ENCODE results near the gene TCF7L2. TPM values are rescaled to one million over a fixed set of nuclear protein-coding genes. Genes with fewer than 3 reads are reported as not detected.

Gene TCF7L2
- total RNA-seq, 1 experiment from 2014 or later = 16.1 TPM

GRCh38 chr10:113127261-113127900 is 177.3 kb downstream of the TCF7L2 start:
- Histone ChIP-seq H3K9me2 (replicated peaks; ENCODE audit: low read length) (no peaks in the 10 kb centered on the region), H3K36me3 (ENCODE audit: low read depth, low read length) (no peaks in the 10 kb centered on the region), H3F3A (ENCODE audit: low read length, unreplicated experiment) (no peaks in the 10 kb centered on the region), H3K27me3 (ENCODE audit: low read length) (no peaks in the 10 kb centered on the region), H3K4me1 (ENCODE audit: insufficient read depth, low read length) (peaks cover 13% of the 10 kb centered on the region), H3K9me3 (ENCODE audit: low read length) (no peaks in the 10 kb centered on the region), H3K4me2 (ENCODE audit: low read length) (peak overlapping the region; percentile 82), H3K9ac (ENCODE audit: low read length) (no peak overlapping the region), H4K20me1 (ENCODE audit: low read length) (0 out of 2 replicates have a peak, but pooled peaks cover 4% of the 10 kb centered on the region), H2AFZ (ENCODE audit: low read length) (no peak overlapping the region), H3K79me2 (ENCODE audit: low read length) (peaks cover 43% of the 10 kb centered on the region), H3K4me3 (ENCODE audit: low read length) (peak overlapping the region; percentile 57; the same call in 1 of the 2 replicates), H3K27ac (ENCODE audit: low read length) (no peak overlapping the region)
- TF ChIP-seq, protein P1, sequence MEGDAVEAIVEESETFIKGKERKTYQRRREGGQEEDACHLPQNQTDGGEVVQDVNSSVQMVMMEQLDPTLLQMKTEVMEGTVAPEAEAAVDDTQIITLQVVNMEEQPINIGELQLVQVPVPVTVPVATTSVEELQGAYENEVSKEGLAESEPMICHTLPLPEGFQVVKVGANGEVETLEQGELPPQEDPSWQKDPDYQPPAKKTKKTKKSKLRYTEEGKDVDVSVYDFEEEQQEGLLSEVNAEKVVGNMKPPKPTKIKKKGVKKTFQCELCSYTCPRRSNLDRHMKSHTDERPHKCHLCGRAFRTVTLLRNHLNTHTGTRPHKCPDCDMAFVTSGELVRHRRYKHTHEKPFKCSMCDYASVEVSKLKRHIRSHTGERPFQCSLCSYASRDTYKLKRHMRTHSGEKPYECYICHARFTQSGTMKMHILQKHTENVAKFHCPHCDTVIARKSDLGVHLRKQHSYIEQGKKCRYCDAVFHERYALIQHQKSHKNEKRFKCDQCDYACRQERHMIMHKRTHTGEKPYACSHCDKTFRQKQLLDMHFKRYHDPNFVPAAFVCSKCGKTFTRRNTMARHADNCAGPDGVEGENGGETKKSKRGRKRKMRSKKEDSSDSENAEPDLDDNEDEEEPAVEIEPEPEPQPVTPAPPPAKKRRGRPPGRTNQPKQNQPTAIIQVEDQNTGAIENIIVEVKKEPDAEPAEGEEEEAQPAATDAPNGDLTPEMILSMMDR (conservative IDR thresholded peaks at IDR 0.05; ENCODE audit: low read depth, low read length) = no peak
- TF ChIP-seq EZH2phosphoT487 (IDR thresholded peaks at IDR 0.05; ENCODE audit: borderline replicate concordance, low read length) (no peak), EZH2 (IDR thresholded peaks at IDR 0.05; ENCODE audit: low read length, unreplicated experiment) (no peak)
- no peak for ATAC-seq
- no peak for DNase-seq
- intact Hi-C loops (cut with micrococcal nuclease) = loop anchor here (5.0 to 10.0 kb wide), 2 partner anchors 257 to 650 kb away; no protein-coding TSS in a partner anchor
- CTCF ChIA-PET = interaction anchor here (0.6 kb wide), 1 partner anchor 488 kb away, joined by 6 read pairs; no protein-coding TSS in a partner anchor
- no TSS peak for BruUV-seq (replicated peaks)
- POLR2A ChIA-PET (ENCODE audit: unreplicated experiment) = no interaction called here

GRCh38 chr10:113127901-113128283 is 177.8 kb downstream of the TCF7L2 start:
- Histone ChIP-seq H3K27me3 (ENCODE audit: low read length) (no peaks in the 10 kb centered on the region), H3K4me3 (ENCODE audit: low read length) (no peak overlapping the region), H3K36me3 (ENCODE audit: low read depth, low read length) (no peaks in the 10 kb centered on the region), H3K9me3 (ENCODE audit: low read length) (no peaks in the 10 kb centered on the region), H3K4me1 (ENCODE audit: insufficient read depth, low read length) (peaks cover 13% of the 10 kb centered on the region), H4K20me1 (ENCODE audit: low read length) (0 out of 2 replicates have a peak, but pooled peaks cover 4% of the 10 kb centered on the region), H3K79me2 (ENCODE audit: low read length) (peaks cover 43% of the 10 kb centered on the region), H3F3A (ENCODE audit: low read length, unreplicated experiment) (no peaks in the 10 kb centered on the region), H3K4me2 (ENCODE audit: low read length) (no peak overlapping the region), H2AFZ (ENCODE audit: low read length) (no peak overlapping the region), H3K9me2 (replicated peaks; ENCODE audit: low read length) (no peaks in the 10 kb centered on the region), H3K9ac (ENCODE audit: low read length) (no peak overlapping the region), H3K27ac (ENCODE audit: low read length) (no peak overlapping the region)
- TF ChIP-seq, protein P1 (conservative IDR thresholded peaks at IDR 0.05; ENCODE audit: low read depth, low read length) = no peak
- no peak for TF ChIP-seq EZH2 (IDR thresholded peaks at IDR 0.05; ENCODE audit: low read length, unreplicated experiment)
- TF ChIP-seq EZH2phosphoT487 (IDR thresholded peaks at IDR 0.05; ENCODE audit: borderline replicate concordance, low read length) = no peak
- CTCF ChIA-PET = no interaction called here
- POLR2A ChIA-PET (ENCODE audit: unreplicated experiment) = no interaction called here
- intact Hi-C loops (cut with micrococcal nuclease) = loop anchor here (5.0 to 10.0 kb wide), 2 partner anchors 257 to 651 kb away; no protein-coding TSS in a partner anchor
- no peak for ATAC-seq
- BruUV-seq (replicated peaks) = no TSS peak
- DNase-seq = no peak

DNA sequence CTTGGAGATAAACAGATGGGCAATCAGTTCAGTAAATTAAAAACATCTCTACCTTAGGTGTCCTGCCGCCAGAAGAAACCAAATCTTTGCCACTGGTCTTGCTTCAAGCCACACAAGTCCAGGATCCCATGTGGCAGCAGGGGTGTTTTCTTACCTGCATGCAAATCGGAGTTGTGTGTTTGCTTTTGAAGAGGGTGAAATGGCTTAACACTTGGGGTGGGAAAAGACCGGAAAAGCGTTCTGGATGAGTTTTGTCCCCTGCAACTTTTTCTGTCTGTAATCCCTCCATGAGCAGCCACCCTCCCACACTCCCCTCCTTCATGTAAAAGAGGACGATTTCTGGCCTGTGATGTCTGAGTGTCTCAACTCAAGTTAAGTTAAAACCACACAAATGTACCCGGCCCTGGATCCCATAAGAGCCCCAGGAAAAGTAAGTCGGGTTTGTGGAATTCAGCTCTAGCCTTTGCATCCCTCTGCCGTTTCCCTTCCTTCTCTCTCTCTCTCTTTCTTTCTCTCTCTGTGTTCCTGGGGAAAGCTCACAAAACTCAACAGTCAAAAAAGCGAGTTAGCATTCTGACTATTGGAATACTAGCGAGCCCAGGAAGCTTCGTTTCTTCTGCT is 178.5 kb downstream of the TCF7L2 start:
- H3K27ac ChIP-seq (ENCODE audit: low read length) = no peak overlapping the region
- H3K36me3 ChIP-seq (ENCODE audit: low read depth, low read length) = no peaks in the 10 kb centered on the region
- H3F3A ChIP-seq (ENCODE audit: low read length, unreplicated experiment) = no peaks in the 10 kb centered on the region
- H3K4me3 ChIP-seq (ENCODE audit: low read length) = no peak overlapping the region
- no peak overlapping the region for H2AFZ ChIP-seq (ENCODE audit: low read length)
- peaks cover 13% of the 10 kb centered on the region for H3K4me1 ChIP-seq (ENCODE audit: insufficient read depth, low read length)
- no peaks in the 10 kb centered on the region for H3K9me3 ChIP-seq (ENCODE audit: low read length)
- no peak overlapping the region for H3K4me2 ChIP-seq (ENCODE audit: low read length)
- H4K20me1 ChIP-seq (ENCODE audit: low read length) = 0 out of 2 replicates have a peak, but pooled peaks cover 4% of the 10 kb centered on the region
- no peaks in the 10 kb centered on the region for H3K9me2 ChIP-seq (replicated peaks; ENCODE audit: low read length)
- H3K79me2 ChIP-seq (ENCODE audit: low read length) = peaks cover 43% of the 10 kb centered on the region
- no peaks in the 10 kb centered on the region for H3K27me3 ChIP-seq (ENCODE audit: low read length)
- ATAC-seq = no peak
- no peak overlapping the region for H3K9ac ChIP-seq (ENCODE audit: low read length)
- no TSS peak for BruUV-seq (replicated peaks)
- TF ChIP-seq EZH2phosphoT487 (IDR thresholded peaks at IDR 0.05; ENCODE audit: borderline replicate concordance, low read length) (no peak), EZH2 (IDR thresholded peaks at IDR 0.05; ENCODE audit: low read length, unreplicated experiment) (no peak)
- TF ChIP-seq, protein P1 (conservative IDR thresholded peaks at IDR 0.05; ENCODE audit: low read depth, low read length) = no peak
- no peak for DNase-seq
- ChIA-PET CTCF (no interaction called here), POLR2A (ENCODE audit: unreplicated experiment) (no interaction called here)
- intact Hi-C loops (cut with micrococcal nuclease) = loop anchor here (5.0 to 10.0 kb wide), 2 partner anchors 256 to 651 kb away; no protein-coding TSS in a partner anchor

Measured in PC-3 (cell line).